Smooth muscle cell (in vitro differentiated cells): ENCODE data around the gene RNF41. TPM values are rescaled to one million over a fixed set of nuclear protein-coding genes. Genes with fewer than 3 reads are reported as not detected.

Experiments
- DNase-seq: peaks from one replicate; lab custom pipeline; 2025; ENCODE audit not compliant: unreplicated experiment; lab: John Stamatoyannopoulos, UW
- H2AFZ ChIP-seq: fragments of 200-600 bp; sonication (generic); 2 replicates; pipeline ENCODE4 v1.6.0; 2016; ENCODE audit warnings: antibody characterized with exemption, low read depth, mild to moderate bottlenecking
- H3F3A ChIP-seq: fragments of 200-600 bp; sonication (generic); 2 replicates; pipeline ENCODE4 v1.6.0; 2017; ENCODE audit warnings: antibody characterized with exemption, low read depth
- H3K27ac ChIP-seq: fragments of 200-600 bp; sonication (generic); 2 replicates; pipeline ENCODE4 v1.5.1; 2016; ENCODE audit warnings: low read depth, mild to moderate bottlenecking
- H3K27me3 ChIP-seq: fragments of 200-600 bp; sonication (generic); 2 replicates; pipeline ENCODE4 v1.6.1; 2016; ENCODE audit warnings: low read depth, mild to moderate bottlenecking
- H3K36me3 ChIP-seq: fragments of 200-600 bp; sonication (generic); 2 replicates; pipeline ENCODE4 v1.5.1; 2016; ENCODE audit warnings: low read depth
- H3K4me1 ChIP-seq: fragments of 200-600 bp; sonication (generic); 2 replicates; pipeline ENCODE4 v1.5.1; 2016; ENCODE audit warnings: low read depth
- H3K4me2 ChIP-seq: fragments of 200-600 bp; sonication (generic); 2 replicates; pipeline ENCODE4 v1.6.0; 2016; ENCODE audit warnings: mild to moderate bottlenecking
- H3K4me3 ChIP-seq: fragments of 200-600 bp; sonication (generic); 2 replicates; pipeline ENCODE4 v1.5.1; 2016; ENCODE audit warnings: mild to moderate bottlenecking
- H3K79me2 ChIP-seq: fragments of 200-600 bp; sonication (generic); 2 replicates; pipeline ENCODE4 v1.6.0; 2016; ENCODE audit warnings: low read depth, mild to moderate bottlenecking
- H3K9ac ChIP-seq: fragments of 200-600 bp; sonication (generic); 2 replicates; pipeline ENCODE4 v1.6.0; 2016; ENCODE audit warnings: low read depth
- H3K9me3 ChIP-seq: fragments of 200-600 bp; sonication (generic); replicated peaks from 2 replicates; pipeline ENCODE4 v1.5.1; 2016; ENCODE audit warnings: low read depth
- H4K20me1 ChIP-seq: fragments of 200-600 bp; sonication (generic); 2 replicates; pipeline ENCODE4 v1.6.0; 2016; ENCODE audit warnings: low read depth
- WGBS: methylation state at CpG from one replicate; pipeline ENCODE4 v1.1.7; 2016; ENCODE audit warnings: low lambda C conversion rate; 5-methylcytosine and 5-hydroxymethylcytosine counted together
- polyA plus RNA-seq: library from polyadenylated mRNA; unstranded; fragments of >200 nt; fragmentation: Nextera tagmentation; extraction: Ambion mirVana; gene quantifications from 2 replicates; pipeline ENCODE4 v1.2.1, GENCODE V29; 2016
- total RNA-seq: library from RNA; depleted of rRNA; stranded (reverse); fragments of >200 nt; gene quantifications from 2 replicates; pipeline ENCODE4 v1.2.3, GENCODE V29; 2014
- TF ChIP-seq, protein P1 (sequence below): fragments of 200-600 bp; sonication (generic); IDR thresholded peaks from 2 replicates; pipeline ENCODE4 v1.5.1; 2017; ENCODE audit warnings: borderline replicate concordance, mild to moderate bottlenecking, antibody characterized with exemption; ENCODE audit not compliant: insufficient read depth, poor library complexity, severe bottlenecking

Gene RNF41
- total and polyA plus RNA-seq, 2 experiments from 2014 or later, result 19.4 to 46.1 TPM

DNA sequence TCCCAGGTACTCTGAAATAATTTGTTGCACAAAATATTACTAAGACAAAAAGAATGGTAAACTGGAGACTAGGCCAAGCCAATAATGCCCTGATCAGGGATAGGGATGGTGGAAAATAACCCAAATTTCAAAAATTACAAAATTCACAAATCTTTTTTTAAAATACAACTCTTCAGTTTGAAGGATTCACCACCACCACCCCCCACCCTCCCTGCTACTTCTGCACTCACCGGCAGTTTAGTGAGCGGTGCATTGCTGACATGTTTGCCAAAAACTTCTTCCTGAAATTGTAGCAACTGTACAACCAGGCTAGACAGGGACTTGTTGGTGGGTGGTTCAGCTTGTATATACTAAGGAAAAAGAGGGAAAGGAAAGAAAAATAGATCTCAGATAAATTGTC, 34.8 kb downstream of the RNF41 start:
- H3K9ac ChIP-seq, result no peak overlapping the region
- WGBS, result 100% methylated on average over 2 of the region's 2 CpGs
- no peak overlapping the region for H2AFZ ChIP-seq
- peaks cover 7% of the 10 kb centered on the region for H3K4me1 ChIP-seq
- TF ChIP-seq, protein P1, sequence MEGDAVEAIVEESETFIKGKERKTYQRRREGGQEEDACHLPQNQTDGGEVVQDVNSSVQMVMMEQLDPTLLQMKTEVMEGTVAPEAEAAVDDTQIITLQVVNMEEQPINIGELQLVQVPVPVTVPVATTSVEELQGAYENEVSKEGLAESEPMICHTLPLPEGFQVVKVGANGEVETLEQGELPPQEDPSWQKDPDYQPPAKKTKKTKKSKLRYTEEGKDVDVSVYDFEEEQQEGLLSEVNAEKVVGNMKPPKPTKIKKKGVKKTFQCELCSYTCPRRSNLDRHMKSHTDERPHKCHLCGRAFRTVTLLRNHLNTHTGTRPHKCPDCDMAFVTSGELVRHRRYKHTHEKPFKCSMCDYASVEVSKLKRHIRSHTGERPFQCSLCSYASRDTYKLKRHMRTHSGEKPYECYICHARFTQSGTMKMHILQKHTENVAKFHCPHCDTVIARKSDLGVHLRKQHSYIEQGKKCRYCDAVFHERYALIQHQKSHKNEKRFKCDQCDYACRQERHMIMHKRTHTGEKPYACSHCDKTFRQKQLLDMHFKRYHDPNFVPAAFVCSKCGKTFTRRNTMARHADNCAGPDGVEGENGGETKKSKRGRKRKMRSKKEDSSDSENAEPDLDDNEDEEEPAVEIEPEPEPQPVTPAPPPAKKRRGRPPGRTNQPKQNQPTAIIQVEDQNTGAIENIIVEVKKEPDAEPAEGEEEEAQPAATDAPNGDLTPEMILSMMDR, result no peak
- H3K9me3 ChIP-seq, result no peaks in the 10 kb centered on the region
- peaks cover 31% of the 10 kb centered on the region for H3K79me2 ChIP-seq
- peaks cover 20% of the 10 kb centered on the region for H4K20me1 ChIP-seq
- no peak overlapping the region for H3K4me2 ChIP-seq
- peaks cover 16% of the 10 kb centered on the region for H3K36me3 ChIP-seq
- DNase-seq, result no peak
- peaks cover 3% of the 10 kb centered on the region for H3F3A ChIP-seq
- no peak overlapping the region for H3K27ac ChIP-seq
- H3K4me3 ChIP-seq, result no peak overlapping the region
- no peaks in the 10 kb centered on the region for H3K27me3 ChIP-seq

DNA sequence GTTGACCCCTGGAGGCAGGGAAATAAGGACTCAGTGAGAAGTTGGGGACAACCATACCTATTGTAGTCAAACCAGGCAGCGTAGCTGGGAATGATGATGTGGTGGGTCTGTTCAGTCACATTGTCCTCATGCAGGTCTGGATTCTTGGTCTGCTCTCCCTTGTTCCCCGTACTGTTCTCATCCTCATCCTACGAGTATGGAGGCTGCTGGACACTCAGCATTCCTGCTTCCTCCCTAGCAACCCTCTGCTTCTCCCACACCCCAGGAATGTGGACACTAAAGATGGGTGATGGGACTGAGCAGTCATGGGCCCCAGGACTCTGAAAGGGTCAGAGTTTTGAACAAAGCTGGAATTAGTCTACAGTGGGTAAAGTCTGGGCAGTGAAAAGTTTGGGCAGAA, 43.4 kb downstream of the RNF41 start:
- peaks cover 23% of the 10 kb centered on the region for H3K36me3 ChIP-seq
- H3K9me3 ChIP-seq, result no peaks in the 10 kb centered on the region
- H3K4me3 ChIP-seq, result no peak overlapping the region
- no peak overlapping the region for H3K4me2 ChIP-seq
- no peak overlapping the region for H3K9ac ChIP-seq
- H3F3A ChIP-seq, result no peaks in the 10 kb centered on the region
- 98% methylated on average over 3 of the region's 3 CpGs for WGBS
- no peaks in the 10 kb centered on the region for H4K20me1 ChIP-seq
- no peak overlapping the region for H2AFZ ChIP-seq
- no peak for DNase-seq
- no peaks in the 10 kb centered on the region for H3K79me2 ChIP-seq
- H3K27me3 ChIP-seq, result no peaks in the 10 kb centered on the region
- TF ChIP-seq, protein P1, result no peak
- no peaks in the 10 kb centered on the region for H3K4me1 ChIP-seq
- no peak overlapping the region for H3K27ac ChIP-seq

DNA sequence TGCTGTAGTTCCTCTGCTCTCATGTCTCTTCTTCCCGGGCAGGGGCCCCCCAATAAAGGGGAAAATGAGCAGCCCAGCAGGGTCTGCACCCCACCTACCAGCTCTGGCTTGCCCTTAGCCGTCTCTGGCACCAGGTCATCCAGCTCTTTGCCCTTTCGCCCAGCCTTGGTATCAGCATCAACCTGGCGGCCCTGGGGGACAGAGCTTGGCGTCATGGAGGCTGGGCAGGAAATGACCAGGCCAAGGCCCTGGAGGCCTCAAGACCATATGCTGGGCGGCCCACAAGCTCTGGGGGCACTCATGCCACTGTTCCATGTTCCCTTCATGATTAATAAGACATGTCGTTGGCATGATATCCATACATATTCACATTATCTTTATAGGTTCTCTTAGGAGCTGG, 48.9 kb downstream of the RNF41 start:
- Histone ChIP-seq H4K20me1 (no peaks in the 10 kb centered on the region), H3K27ac (no peak overlapping the region), H3K79me2 (no peaks in the 10 kb centered on the region), H3K4me2 (no peak overlapping the region), H3K9me3 (no peaks in the 10 kb centered on the region), H3K9ac (no peak overlapping the region), H3K36me3 (peaks cover 18% of the 10 kb centered on the region), H3K4me3 (no peak overlapping the region), H2AFZ (no peak overlapping the region), H3K4me1 (no peaks in the 10 kb centered on the region), H3F3A (no peaks in the 10 kb centered on the region), H3K27me3 (no peaks in the 10 kb centered on the region)
- WGBS, result 99% methylated on average over 7 of the region's 7 CpGs
- DNase-seq, result no peak
- TF ChIP-seq, protein P1, result no peak

DNA sequence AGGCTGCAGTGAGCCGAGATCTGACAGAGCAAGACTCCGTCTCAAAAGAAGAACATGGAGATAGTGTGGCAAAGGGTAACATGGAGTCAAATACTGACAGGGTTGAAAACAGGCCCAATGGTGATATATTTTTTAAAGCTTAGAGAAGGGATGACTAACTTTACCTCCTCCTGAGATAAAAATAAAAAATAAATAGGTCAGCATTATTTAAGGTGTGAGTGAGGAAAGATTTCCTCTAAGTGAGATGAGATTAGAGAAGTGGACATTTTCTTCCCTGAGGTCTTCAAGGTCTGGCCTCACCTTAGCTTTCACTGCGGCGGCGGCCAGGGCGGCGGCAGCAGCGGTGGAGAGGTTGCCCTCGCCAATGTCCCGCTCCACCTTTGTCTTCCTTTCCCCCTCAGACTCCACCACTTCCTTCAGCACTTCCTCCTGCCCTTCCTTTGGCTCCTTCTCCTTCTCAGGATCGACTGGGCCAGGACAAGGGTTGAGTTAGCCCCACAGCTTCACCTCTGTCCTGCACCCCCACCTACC, 52.4 kb downstream of the RNF41 start:
- Histone ChIP-seq H3K79me2 (no peaks in the 10 kb centered on the region), H3K4me2 (no peak overlapping the region), H3K36me3 (peaks cover 11% of the 10 kb centered on the region), H3F3A (peaks cover 7% of the 10 kb centered on the region), H3K4me3 (no peak overlapping the region), H3K9me3 (no peaks in the 10 kb centered on the region), H3K27ac (no peak overlapping the region), H4K20me1 (no peaks in the 10 kb centered on the region), H2AFZ (no peak overlapping the region), H3K27me3 (no peaks in the 10 kb centered on the region), H3K9ac (no peak overlapping the region), H3K4me1 (no peaks in the 10 kb centered on the region)
- 98% methylated on average over 11 of the region's 11 CpGs for WGBS
- TF ChIP-seq, protein P1, result no peak
- no peak for DNase-seq
